OCI-LY3 (cell line): Measurements from ENCODE around the gene BANP.
"Not testable (repeated sequence)": the region's sequence is repeated elsewhere in the genome, so short reads cannot be mapped to it uniquely, and the experiment has no call there.

ENCODE experiments used
- CTCF ChIP-seq: fragments of 200-600, 300-600 bp; sonication (generic); IDR thresholded peaks from 2 replicates; pipeline ENCODE4 v1.5.1; 2014; ENCODE audit warnings: antibody characterized with exemption, low read length, low read depth
- EZH2phosphoT487 ChIP-seq: fragments of 200-600 bp; shearing (Covaris generic); IDR thresholded peaks from 2 replicates; pipeline ENCODE4 v1.6.1; 2018; ENCODE audit warnings: antibody characterized with exemption, mixed run types, low read depth

GRCh38 chr16:88036640-88036996 lies 85.4 kb downstream of the BANP start:
- TF ChIP-seq CTCF, EZH2phosphoT487: not testable (repeated sequence)
